GM12891 (cell line): ENCODE results near the gene TMEM200B. TPM values are rescaled to one million over a fixed set of nuclear protein-coding genes. Genes with fewer than 3 reads are reported as not detected.

Source experiments
- DNase-seq: peaks from one replicate; pipeline ENCODE4 v3.0.0; 2011; ENCODE audit warnings: low spot score; ENCODE audit not compliant: insufficient read length
- FAIRE-seq: peaks from 2 replicates; lab custom pipeline; 2011; peaks lifted over from hg19 to GRCh38; lab: Jason Lieb, UNC
- PAX5 ChIP-seq: IDR thresholded peaks from 2 replicates; pipeline ENCODE4 v1.6.1; 2011; ENCODE audit warnings: low read length, moderate library complexity, mild to moderate bottlenecking; ENCODE audit not compliant: insufficient read depth, severe bottlenecking
- POLR2A ChIP-seq: IDR thresholded peaks from 2 replicates; pipeline ENCODE4 v1.6.1; 2011; ENCODE audit warnings: low read depth, low read length, control low read depth
- POLR2AphosphoS5 ChIP-seq: IDR thresholded peaks from 2 replicates; pipeline ENCODE4 v1.6.1; 2011; ENCODE audit warnings: low read depth, low read length, control low read depth
- POU2F2 ChIP-seq: IDR thresholded peaks from 2 replicates; pipeline ENCODE4 v1.6.1; 2011; ENCODE audit warnings: low read depth, mild to moderate bottlenecking, control low read depth, low read length, moderate library complexity
- SPI1 ChIP-seq: IDR thresholded peaks from 2 replicates; pipeline ENCODE4 v1.6.1; 2011; ENCODE audit warnings: low read depth, low read length, control low read depth
- TAF1 ChIP-seq: IDR thresholded peaks from 2 replicates; pipeline ENCODE4 v1.6.1; 2011; ENCODE audit warnings: low read depth, low read length, control low read depth
- polyA plus RNA-seq: library from polyadenylated mRNA; unstranded; fragments of >200 nt; gene quantifications from one replicate; pipeline ENCODE4 v1.2.1, GENCODE V29; 2012; ENCODE audit warnings: low read depth, missing spikeins, inconsistent platforms; ENCODE audit not compliant: missing spikeins

The TMEM200B gene
- polyA plus RNA-seq, result 0.10 TPM

GRCh38 chr1:29123887-29124365 is at the start of gene TMEM200B:
Gene TMEM200B, minus strand, starts transcription at chr1:29123903. Its CDS starts 2,075 bp downstream, at chr1:29121828.
- TF ChIP-seq TAF1 (no peak), PAX5 (no peak), POLR2A (no peak), SPI1 (no peak), POLR2AphosphoS5 (no peak), POU2F2 (no peak)
- DNase-seq (no peak), FAIRE-seq (no peak)

DNA sequence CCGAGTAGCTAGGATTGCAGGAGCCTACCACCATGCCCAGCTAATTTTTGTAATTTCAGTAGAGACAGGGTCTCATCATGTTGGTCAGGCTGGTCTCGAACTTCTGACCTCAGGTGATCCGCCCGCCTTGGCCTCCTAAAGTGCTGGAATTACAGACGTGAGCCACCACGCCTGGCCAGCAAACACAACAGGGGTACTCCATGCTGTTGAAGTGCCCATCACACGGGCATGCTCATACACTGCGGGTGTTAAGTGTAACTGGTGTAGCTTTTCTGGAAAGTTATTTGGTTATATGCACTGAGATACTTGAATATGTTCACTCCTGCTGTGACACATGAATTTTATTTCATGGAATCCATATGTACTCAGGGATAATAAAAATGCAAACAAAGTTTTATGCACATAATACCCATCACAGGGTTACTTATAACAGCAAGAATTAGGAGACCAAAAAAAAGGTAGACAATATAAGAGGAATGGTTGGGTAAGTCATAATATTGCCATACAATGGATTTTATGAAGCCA is 48.8 kb upstream of the TMEM200B start:
- FAIRE-seq (peak; percentile 55), DNase-seq (no peak)
- no peak for TF ChIP-seq TAF1
- TF ChIP-seq POLR2A, result no peak
- no peak for TF ChIP-seq SPI1
- TF ChIP-seq PAX5, result no peak
- TF ChIP-seq POU2F2, result no peak
- no peak for TF ChIP-seq POLR2AphosphoS5

DNA sequence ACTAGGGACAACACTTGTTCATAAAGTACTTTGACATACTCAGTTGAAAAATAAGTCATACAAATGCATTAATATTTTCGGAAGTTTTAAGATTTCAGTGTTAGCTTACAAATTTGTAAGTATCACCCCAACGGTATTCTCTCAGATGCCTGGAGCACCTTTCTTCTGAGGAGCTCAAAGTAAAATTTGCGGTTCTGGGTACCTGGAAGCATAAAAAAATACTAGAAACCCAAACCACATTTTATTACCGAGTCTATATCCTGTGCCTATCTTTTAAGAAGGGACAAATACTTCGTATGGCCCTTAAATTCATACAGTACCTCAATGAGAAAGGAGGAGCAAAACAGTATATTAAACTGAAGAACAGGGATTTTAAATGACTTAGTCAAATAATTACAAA is 47.8 kb upstream of the TMEM200B start:
- DNase-seq (no peak), FAIRE-seq (no peak)

DNA sequence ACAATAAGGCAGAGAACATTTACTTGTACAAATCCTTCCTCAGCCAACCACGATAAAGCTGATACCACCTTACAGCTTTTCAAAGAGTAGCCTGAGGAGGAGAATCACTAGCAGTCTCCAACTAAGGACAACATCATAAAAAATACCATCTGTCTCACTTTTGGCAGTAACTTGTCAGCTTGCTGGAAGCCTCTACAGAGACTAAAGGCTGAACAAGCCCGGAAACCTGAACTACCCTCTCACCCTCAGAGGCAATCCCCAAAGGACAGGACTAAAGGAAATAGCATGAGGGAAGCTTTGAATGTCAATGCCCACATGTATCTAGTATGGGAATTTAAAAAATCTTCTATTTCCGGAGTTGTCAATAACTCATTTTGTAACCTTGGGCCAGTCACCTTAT is 47.4 kb upstream of the TMEM200B start:
- DNase-seq, result no peak
- peak; percentile 23 for FAIRE-seq
- TF ChIP-seq POU2F2 (no peak), SPI1 (no peak), POLR2A (no peak), POLR2AphosphoS5 (no peak), TAF1 (no peak)

More for the DNA sequence above, 47.8 kb upstream of the TMEM200B start:
- no peak for TF ChIP-seq PAX5
- no peak for TF ChIP-seq POU2F2
- no peak for TF ChIP-seq POLR2AphosphoS5
- TF ChIP-seq POLR2A, result no peak
- no peak for TF ChIP-seq TAF1
- TF ChIP-seq SPI1, result no peak

GRCh38 chr1:29169976-29170375 is 46.3 kb upstream of the TMEM200B start:
- TF ChIP-seq POU2F2, result no peak
- FAIRE-seq (no peak), DNase-seq (no peak)

DNA sequence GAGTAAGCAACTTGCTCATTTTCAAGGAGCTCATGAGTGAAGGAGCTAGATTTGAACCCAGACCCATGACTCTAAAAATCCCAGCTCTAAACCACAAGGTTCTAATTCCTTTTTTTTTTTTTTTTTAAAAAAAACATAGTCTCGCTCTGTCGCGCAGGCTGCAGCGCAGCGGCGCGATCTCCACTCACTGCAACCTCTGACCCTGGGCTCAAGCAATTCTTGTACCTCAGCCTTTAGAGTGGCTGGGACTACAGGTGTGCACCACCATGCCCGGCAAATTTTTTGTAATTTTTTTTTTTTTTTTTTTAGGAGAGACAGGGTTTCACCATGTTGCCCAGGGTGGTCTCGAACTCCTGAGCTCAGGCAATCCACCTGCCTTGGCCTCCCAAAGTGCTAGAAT is 44.2 kb upstream of the TMEM200B start:
- DNase-seq (no peak), FAIRE-seq (no peak)
- no peak for TF ChIP-seq PAX5
- TF ChIP-seq TAF1, result no peak
- TF ChIP-seq POU2F2, result no peak
- TF ChIP-seq POLR2AphosphoS5, result no peak
- no peak for TF ChIP-seq SPI1
- no peak for TF ChIP-seq POLR2A

- FAIRE-seq (no peak), DNase-seq (no peak)
- TF ChIP-seq POLR2AphosphoS5 (peak; percentile 45; the same call in 1 of the 2 replicates), POLR2A (no peak)
These were observed 42.7 kb upstream of the TMEM200B start for GRCh38 chr1:29166291-29166878.

- DNase-seq (no peak), FAIRE-seq (no peak)
- TF ChIP-seq POLR2AphosphoS5 (no peak), POLR2A (no peak), SPI1 (no peak), POU2F2 (no peak), PAX5 (no peak), TAF1 (no peak)
These were observed 40.9 kb upstream of the TMEM200B start for GRCh38 chr1:29164588-29164987.

GRCh38 chr1:29162476-29163138 is 38.9 kb upstream of the TMEM200B start:
- DNase-seq (no peak), FAIRE-seq (no peak)
- TF ChIP-seq SPI1, result no peak
- no peak for TF ChIP-seq TAF1
- TF ChIP-seq POU2F2, result no peak
- TF ChIP-seq POLR2A, result no peak; the same call in 1 of the 2 replicates
- TF ChIP-seq POLR2AphosphoS5, result no peak
- TF ChIP-seq PAX5, result no peak

DNA sequence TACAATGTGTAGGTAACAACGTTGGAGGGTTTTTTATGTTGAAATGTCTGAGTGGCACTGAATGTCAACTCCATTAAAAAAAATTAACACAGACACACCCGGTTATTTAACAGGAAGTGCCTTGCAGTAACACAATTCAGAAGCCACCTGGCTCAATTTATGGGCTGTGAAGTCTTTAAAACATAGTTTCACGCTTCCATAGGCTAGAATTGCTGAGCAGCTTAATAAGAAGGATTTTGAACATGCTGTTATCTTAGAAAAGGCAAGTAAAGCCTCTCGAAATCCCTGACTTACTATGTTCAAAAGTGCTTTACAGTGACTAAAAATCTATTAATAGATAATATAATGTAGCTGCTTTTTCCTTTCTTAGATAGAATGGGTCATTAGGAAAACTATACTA is 38.3 kb upstream of the TMEM200B start:
- DNase-seq, result no peak
- TF ChIP-seq POLR2AphosphoS5 (no peak), POLR2A (no peak), POU2F2 (no peak), PAX5 (no peak), SPI1 (no peak), TAF1 (no peak)
- no peak for FAIRE-seq
